Stimulated activated naive CD4-positive, alpha-beta T cell treated with Interleukin-2 at 50 U/mL for 16 hours (primary cell): Measurements from ENCODE around the gene YAP1.

Experiments used
- DNase-seq: peaks from one replicate; lab custom pipeline; 2025; lab: John Stamatoyannopoulos, UW

YAP1 gene

DNA sequence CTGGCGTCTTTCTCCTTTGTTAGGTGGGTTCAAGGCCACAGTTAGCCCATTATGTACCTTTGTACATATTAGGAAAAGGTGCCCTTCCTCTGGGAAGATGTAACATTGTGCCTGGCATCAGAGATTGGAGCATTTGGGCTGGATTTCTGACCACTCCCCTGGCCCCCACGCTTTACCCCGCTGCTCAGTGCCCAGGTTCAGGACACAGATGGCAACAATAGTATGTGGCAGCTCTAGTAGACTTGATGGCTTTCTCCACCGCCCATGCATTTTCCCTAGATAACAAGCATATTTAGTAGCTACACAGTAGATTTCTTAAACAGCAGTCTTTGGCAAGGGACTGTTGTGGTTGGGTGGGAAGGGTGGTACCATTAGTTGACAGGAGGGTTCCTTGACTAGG, 53.1 kb downstream of the YAP1 start:
- no peak for DNase-seq

GRCh38 chr11:102166175-102167064, 56.2 kb downstream of the YAP1 start:
- no peak for DNase-seq

DNA sequence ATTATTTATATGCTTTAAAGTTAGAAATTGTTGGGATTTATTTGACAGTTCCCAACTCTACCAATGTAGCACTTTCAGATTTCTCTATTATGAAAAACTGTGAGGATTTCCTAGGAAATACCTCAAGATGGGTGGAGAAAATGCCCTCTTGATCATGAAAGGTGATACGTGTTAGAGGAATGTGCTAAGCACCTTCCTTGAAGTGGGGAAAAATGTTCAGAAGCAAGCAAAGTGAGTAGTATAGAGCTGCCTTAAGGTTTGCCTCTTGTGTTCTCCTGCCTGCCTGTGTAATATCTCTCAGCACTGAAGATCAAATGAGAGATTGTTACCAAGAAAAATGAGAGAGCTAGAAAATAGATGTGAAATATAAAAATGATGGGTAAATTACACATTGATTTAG, 58.2 kb downstream of the YAP1 start:
- no peak for DNase-seq

DNA sequence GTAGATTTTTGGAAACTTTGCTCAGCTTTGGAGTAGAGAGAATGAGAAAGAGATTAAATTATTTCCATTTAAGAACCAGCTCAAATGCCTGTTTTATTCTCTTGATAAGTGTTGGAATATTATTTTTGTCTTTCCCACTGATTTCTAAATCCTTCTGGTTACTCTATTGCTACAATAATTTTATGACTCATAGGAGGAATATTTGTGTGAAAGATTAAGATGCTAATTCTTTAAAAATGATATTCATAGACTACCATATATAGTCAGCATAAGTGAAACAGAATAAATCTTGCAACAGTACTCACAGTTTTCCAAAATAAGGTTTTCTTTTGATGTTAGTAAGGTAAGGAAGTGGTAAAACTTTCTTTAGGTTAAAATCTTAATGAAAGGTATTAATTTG, 60.9 kb downstream of the YAP1 start:
- no peak for DNase-seq

- no peak for DNase-seq
These were observed 62.0 kb downstream of the YAP1 start for GRCh38 chr11:102172127-102172848.

DNA sequence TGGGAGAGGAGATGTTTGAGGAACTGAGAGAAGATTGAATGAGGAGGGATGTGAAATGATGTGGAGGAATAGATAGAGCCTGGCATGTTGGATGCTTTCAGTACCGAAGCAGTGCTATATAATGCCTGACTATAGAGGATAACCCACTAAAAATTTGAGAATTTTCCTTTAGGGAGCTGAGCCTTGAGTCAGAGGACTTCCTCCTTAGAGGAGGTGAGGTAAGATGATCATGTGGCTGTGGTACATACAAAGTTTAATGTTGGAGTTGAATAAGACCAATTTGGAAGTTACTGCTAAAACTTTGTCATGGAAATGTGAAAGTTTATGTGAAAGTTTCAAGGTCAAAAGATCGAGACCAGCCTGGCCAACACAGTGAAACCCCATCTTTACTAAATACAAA, 66.9 kb downstream of the YAP1 start:
- no peak for DNase-seq

GRCh38 chr11:102177974-102178631, 67.9 kb downstream of the YAP1 start:
- no peak for DNase-seq

DNA sequence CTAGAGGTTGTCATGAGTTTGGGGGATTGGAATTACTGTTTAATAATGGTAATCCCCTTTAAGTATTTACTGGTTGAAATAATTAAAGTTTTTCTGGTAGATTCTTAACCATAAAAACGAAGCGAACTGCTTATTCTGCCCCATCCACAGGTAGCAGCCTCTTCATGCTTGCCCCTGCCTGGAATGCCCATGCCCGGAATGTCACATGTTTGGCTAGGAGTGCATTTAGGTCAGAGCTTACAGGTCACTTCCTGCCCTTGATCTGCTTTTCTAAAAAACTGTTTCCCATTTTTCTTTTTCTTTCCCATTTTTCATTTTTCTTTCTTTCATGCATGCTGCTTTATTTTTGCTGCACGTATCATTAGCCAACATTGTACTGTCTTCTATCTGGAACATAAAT, 69.1 kb downstream of the YAP1 start:
- no peak for DNase-seq

- no peak for DNase-seq
These were observed 74.2 kb downstream of the YAP1 start for GRCh38 chr11:102184269-102184987.

DNA sequence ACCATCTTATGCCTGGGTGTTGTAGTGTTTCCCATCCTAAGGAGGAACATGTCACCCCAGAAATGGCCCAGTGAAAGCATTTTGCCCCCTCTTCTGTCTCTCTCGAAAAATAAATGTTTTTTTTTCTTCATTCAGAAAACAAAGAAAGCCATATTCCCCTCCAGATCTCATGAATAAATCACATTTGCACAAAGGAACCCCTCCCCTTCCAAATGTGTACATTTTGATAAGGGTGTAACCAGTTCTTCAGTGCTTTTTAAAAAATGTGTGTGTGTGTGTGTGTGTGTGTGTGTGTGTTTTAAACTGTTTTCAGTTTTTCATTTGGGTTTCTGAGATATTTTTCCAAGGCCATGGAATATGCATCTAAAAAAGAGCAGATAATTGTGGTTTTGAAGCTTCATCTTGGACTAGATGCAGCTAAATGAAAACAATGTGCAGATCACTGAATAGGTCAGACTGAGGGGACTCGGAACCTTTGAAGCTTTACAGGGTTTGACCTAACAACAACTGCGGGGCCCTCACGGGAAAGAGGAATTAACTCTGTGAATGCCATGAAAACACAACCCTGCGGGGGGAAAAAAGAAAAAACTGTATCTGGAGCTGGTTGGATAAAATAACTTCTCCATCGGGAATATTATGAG, 76.4 kb downstream of the YAP1 start:
- DNase-seq, result no peak

- DNase-seq, result no peak
These were observed 77.3 kb downstream of the YAP1 start for GRCh38 chr11:102187416-102188151.

GRCh38 chr11:102188488-102188887, 78.2 kb downstream of the YAP1 start:
- DNase-seq, result no peak

GRCh38 chr11:102191832-102192231, 81.6 kb downstream of the YAP1 start:
- no peak for DNase-seq

DNA sequence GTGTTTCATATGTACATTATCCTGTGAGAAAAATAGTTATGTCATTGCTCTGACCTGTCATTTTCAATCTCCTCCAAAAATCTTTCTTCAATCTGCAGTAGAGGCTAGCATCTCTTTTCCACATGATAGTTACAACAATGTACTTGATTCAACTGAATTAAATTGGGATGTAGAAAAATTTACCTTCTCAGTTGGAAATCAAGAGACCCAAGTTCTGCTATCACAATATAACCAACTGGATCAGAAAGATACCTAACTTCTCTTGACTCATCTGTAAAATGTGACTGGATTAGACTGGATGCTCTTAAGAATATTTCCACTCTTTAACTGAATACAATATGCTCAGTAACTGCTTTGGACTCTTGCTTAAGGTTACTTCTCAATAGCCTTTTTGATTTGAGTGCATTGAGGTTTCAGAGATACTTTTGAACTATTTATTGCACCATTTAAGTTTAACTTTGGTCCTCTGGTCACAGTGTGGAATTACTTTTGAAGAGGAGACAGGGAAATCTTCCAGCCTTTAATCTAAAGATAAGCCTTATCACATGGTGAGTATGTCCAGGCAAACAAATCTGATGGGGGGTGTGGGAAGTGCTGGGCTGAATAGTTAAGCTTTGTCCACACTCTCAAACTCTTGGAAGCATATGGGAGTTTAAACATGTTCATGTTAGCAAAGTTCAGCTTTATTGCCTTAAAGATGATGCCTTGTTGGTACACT, 82.3 kb downstream of the YAP1 start:
- no peak for DNase-seq

DNA sequence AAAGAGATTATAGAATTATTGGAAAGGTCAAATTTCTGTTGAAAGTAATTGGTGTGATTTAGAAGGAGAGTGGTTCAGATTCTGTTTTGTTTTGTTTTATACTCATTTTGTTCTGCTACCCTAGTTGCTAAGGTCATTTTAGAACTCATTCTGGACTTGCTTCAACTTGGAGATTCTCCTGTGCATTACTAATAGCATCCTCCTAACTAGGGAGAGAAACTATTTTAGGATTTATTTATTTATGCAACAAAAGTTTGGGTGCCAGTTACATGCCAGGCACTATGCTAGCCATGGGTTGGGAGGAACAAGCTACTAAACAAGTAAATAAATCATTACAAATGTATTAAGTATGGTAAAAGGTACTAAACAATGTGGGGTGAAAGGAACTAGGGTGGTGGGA, 84.0 kb downstream of the YAP1 start:
- no peak for DNase-seq

DNA sequence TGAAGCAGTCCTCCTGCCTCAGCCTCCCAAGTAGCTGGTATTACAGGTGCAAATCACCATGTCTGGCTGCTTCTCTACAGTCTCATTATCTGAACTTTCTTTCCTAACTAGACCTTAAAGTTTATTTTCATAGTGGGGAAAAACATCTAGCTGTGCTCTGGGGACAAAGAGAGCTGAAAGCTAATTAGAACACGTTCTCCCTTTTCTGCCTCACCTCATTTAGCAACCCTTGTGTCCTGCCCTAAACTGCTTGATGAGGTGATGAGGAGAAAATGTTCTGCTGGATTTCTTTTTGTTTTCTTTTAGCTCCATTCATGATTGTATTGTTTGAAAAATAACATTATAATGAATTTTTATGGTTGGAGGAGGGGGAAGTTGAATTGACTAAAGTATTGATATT, 84.7 kb downstream of the YAP1 start:
- DNase-seq, result no peak

DNA sequence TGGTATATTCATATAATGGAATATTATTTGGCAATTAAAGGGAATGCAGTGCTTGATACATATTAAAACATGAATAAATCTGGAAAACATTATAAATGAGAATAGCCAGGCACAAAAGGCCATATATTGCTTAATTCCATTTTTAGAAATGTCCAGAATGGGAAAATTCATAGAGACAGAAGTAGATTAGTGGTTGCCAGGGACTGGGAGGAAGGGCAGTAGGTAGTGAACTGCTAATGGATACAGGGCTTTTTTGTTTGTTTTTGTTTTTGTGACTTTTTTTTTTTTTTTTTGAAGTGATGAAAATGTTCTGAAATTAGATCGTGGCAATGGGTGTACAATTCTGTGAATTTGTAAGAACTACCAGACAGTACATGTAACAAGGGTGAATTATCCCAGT, 86.1 kb downstream of the YAP1 start:
- no peak for DNase-seq

DNA sequence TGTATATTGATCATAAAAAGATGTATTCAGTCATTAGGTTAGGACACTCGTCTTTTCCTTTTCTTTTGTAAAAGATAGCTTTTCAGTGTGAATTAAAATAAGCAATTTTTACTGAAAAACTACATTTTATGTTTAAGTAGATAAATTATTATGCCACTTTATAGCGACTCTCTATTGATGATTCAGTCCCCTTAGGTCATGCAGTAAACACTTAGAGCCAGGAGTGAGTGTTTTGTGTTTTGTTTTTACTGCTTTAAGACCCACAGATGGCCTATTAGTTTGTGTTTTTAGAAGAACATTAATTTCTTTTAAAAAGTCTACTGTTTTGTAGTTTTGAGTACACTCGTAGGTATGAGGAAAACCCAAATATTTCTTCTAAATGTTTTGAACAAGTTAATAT, 86.6 kb downstream of the YAP1 start:
- no peak for DNase-seq

DNA sequence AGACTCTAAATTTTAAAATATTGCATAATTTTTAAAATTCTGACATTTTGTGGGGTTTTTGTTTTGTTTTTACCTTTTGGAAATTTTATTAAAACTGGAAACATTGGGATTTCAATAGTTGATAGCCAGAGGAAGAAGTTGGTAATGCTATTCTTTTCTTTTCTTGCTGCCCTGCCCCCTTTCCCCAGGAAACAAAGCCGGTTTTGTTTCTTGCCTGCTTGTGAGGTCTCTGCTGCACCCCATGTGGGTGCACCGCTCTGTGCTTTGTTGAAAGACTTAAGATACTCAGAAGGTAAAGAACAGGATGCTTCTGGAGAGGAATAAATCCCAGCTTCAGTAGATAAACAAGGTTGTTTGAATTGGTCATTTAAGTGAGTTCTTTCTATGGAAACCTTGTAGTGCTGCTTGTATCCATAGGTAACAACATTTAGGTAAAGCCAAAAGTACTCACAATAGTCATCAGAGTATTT, 87.5 kb downstream of the YAP1 start:
- DNase-seq, result no peak

- no peak for DNase-seq
These were observed 89.4 kb downstream of the YAP1 start for GRCh38 chr11:102199673-102200072.
